Fibroblast of lung (primary cell): Measurements from ENCODE around the gene TMEM178B.

Experiments used
- CTCF ChIP-seq, 2 donors: IDR thresholded peaks in 1 of 2; conservative IDR thresholded peaks in 1 of 2; 1 replicate in 1 of 2; 2 replicates in 1 of 2; pipeline ENCODE4 v1.5.1; 2011 to 2012; ENCODE audit warnings: low read length in 2 of 2, control low read depth in 1 of 2, inconsistent platforms in 1 of 2, low read depth in 1 of 2, mild to moderate bottlenecking in 1 of 2
- EZH2 ChIP-seq: IDR thresholded peaks from 2 replicates; pipeline ENCODE4 v1.5.1; 2012; ENCODE audit warnings: low read length, control low read depth, mild to moderate bottlenecking; ENCODE audit errors: missing control alignments

GRCh38 chr7:141193066-141193465, 119.2 kb downstream of the TMEM178B start:
- no peak for TF ChIP-seq CTCF (conservative IDR thresholded peaks at IDR 0.05 in 1 of 2, IDR thresholded peaks at IDR 0.05 in 1 of 2; ENCODE audit: low read depth in 1 of 2, low read length in 2 of 2)
- TF ChIP-seq EZH2: no peak
